ENCODE results near the gene ASTN2. TPM values are rescaled to one million over a fixed set of nuclear protein-coding genes. Genes with fewer than 3 reads are reported as not detected.

The ASTN2 gene
- total RNA-seq, 2 donors from 2014 or later, result 113 to 153 TPM

DNA sequence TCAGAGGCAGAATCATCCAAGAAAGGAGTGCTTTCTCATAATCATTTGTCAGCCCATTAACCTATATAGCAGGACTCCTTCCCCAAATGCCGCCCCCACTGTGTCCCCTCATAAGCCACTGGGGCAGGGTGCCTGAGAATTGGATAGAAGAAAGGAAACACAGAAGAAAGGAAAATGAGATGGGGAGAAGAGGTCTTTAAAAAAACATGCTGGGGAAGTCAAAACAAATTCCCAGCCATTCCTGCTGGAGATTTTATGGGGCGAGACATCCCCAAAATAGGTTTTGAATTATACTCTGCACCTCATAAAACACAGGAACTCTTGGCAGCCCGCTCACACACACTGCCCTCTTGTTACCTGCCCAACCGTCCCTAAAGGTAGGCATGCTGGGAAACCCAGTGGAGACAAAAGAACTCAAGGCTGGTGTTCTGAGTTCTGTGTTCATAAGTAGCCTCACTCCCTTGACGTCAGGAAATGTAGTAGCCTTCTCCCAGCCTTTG is 19.7 kb downstream of the ASTN2 start:
- peaks cover 4% of the 10 kb centered on the region for H3K4me1 ChIP-seq (replicated peaks)
- intact Hi-C loops (cut with DNase I), result no loop called here
- no peak overlapping the region for H3K4me3 ChIP-seq
- peak; percentile 13 for DNase-seq (ENCODE audit: low spot score)
- H3K9me3 ChIP-seq, result no peaks in the 10 kb centered on the region
- WGBS, result 22% methylated on average over 5 of the region's 5 CpGs
- H3K27me3 ChIP-seq (replicated peaks; ENCODE audit: insufficient read depth), result no peaks in the 10 kb centered on the region
- TF ChIP-seq POLR2A (IDR thresholded peaks at IDR 0.05) (no peak), POLR2AphosphoS5 (IDR thresholded peaks at IDR 0.05) (no peak)
- TF ChIP-seq, protein P1, sequence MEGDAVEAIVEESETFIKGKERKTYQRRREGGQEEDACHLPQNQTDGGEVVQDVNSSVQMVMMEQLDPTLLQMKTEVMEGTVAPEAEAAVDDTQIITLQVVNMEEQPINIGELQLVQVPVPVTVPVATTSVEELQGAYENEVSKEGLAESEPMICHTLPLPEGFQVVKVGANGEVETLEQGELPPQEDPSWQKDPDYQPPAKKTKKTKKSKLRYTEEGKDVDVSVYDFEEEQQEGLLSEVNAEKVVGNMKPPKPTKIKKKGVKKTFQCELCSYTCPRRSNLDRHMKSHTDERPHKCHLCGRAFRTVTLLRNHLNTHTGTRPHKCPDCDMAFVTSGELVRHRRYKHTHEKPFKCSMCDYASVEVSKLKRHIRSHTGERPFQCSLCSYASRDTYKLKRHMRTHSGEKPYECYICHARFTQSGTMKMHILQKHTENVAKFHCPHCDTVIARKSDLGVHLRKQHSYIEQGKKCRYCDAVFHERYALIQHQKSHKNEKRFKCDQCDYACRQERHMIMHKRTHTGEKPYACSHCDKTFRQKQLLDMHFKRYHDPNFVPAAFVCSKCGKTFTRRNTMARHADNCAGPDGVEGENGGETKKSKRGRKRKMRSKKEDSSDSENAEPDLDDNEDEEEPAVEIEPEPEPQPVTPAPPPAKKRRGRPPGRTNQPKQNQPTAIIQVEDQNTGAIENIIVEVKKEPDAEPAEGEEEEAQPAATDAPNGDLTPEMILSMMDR (IDR thresholded peaks at IDR 0.05), result no peak
- no peaks in the 10 kb centered on the region for H3K36me3 ChIP-seq
- H3K27ac ChIP-seq, result no peak overlapping the region

DNA sequence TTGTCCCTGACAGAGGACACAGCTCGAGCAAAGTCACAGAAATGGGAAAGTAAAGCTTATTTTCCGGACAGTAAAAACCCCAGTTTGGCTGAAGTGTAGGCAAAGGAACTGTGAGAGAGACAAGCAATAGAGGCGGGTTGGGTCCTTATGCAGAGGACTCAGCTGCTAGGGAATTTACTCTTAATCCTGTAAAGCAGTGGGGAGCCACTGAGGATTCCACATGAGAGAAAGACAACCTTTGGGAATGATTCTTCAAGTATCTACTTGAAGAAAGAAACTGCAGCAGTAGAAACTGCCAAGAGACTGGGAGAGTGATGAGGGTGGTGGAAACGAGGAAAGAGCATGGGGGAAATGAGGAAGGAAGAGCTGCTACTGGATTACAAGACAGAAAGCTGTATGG is 20.2 kb downstream of the ASTN2 start:
- Histone ChIP-seq H3K9me3 (no peaks in the 10 kb centered on the region), H3K4me1 (replicated peaks) (peaks cover 7% of the 10 kb centered on the region), H3K27ac (no peak overlapping the region), H3K4me3 (no peak overlapping the region), H3K27me3 (replicated peaks; ENCODE audit: insufficient read depth) (no peaks in the 10 kb centered on the region), H3K36me3 (no peaks in the 10 kb centered on the region)
- WGBS, result 78% methylated on average over 4 of the region's 4 CpGs
- TF ChIP-seq POLR2AphosphoS5 (IDR thresholded peaks at IDR 0.05), result no peak
- TF ChIP-seq, protein P1 (IDR thresholded peaks at IDR 0.05), result no peak
- no peak for TF ChIP-seq POLR2A (IDR thresholded peaks at IDR 0.05)
- DNase-seq (ENCODE audit: low spot score), result no peak
- intact Hi-C loops (cut with DNase I), result no loop called here

DNA sequence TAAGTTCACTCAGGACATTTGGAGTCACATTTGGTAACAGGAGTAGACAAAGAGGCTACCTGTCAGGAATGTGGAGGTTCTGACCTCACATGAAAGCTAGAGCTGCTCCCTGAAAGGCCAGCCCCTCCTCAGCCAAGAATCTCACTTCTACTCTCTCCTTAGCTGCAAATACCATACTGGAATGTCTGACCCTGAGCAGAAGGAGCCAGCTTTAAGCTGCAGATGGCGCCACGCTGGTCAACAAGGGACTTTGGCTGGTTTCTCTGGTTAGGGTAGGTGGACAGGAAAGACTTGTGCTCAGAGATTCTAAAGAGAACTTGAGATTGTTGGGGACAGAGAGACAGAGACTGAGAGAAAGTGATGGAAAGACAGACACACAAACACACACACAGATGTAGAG is 21.9 kb downstream of the ASTN2 start:
- H3K4me1 ChIP-seq (replicated peaks), result peaks cover 13% of the 10 kb centered on the region
- no peak for DNase-seq (ENCODE audit: low spot score)
- H3K9me3 ChIP-seq, result no peaks in the 10 kb centered on the region
- H3K27ac ChIP-seq, result no peak overlapping the region
- 96% methylated on average over 2 of the region's 2 CpGs for WGBS
- intact Hi-C loops (cut with DNase I), result no loop called here
- H3K36me3 ChIP-seq, result no peaks in the 10 kb centered on the region
- no peaks in the 10 kb centered on the region for H3K27me3 ChIP-seq (replicated peaks; ENCODE audit: insufficient read depth)
- TF ChIP-seq, protein P1 (IDR thresholded peaks at IDR 0.05), result no peak
- TF ChIP-seq POLR2A (IDR thresholded peaks at IDR 0.05), result no peak
- TF ChIP-seq POLR2AphosphoS5 (IDR thresholded peaks at IDR 0.05), result no peak
- no peak overlapping the region for H3K4me3 ChIP-seq

DNA sequence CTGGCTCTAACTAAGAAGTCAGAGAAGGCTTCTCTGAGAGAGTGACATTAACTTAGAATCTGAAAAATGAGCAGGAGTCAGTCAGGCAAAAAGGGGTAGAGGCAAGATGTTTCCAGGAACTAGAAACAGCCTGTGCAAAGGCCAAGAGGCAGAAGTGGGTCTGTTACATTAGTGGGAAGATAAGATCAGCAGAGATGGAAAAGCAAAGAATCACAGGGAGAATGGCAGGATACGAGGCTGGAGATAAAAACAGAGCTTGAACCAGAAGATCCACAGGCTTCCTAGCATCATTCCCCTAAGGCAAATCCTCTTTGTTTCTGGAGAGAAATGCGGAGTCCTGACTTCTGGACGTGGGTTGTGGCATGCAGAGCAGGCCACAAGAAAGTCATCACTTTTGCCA is 27.4 kb downstream of the ASTN2 start:
- intact Hi-C loops (cut with DNase I), result no loop called here
- no peak for DNase-seq (ENCODE audit: low spot score)
- Histone ChIP-seq H3K9me3 (no peaks in the 10 kb centered on the region), H3K27ac (no peak overlapping the region), H3K4me3 (no peak overlapping the region), H3K27me3 (replicated peaks; ENCODE audit: insufficient read depth) (no peaks in the 10 kb centered on the region), H3K4me1 (replicated peaks) (peaks cover 8% of the 10 kb centered on the region), H3K36me3 (no peaks in the 10 kb centered on the region)
- TF ChIP-seq, protein P1 (IDR thresholded peaks at IDR 0.05), result no peak
- TF ChIP-seq POLR2A (IDR thresholded peaks at IDR 0.05), result no peak
- no peak for TF ChIP-seq POLR2AphosphoS5 (IDR thresholded peaks at IDR 0.05)
- 38% methylated on average over 3 of the region's 3 CpGs for WGBS

DNA sequence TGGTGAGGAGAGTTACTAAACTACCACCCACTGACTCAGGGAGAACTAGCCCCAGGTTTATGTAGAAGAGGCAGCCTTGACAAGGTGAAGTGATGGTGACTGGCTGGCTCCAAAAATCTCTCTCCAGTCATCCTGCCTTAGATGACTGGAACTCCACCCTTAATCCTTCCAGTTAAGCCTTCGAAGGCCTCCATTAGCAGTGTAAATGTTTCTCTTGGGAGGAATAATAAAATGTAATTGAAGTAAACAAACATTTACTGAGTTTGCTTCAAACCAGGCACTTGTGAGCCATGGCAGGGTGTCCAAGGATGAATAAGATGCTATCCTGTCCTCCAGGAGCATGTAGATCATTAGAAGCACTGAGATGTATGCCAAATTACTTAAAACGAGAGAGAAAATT is 35.5 kb downstream of the ASTN2 start:
- DNase-seq (ENCODE audit: low spot score), result no peak
- H3K27ac ChIP-seq, result no peak overlapping the region
- no peaks in the 10 kb centered on the region for H3K27me3 ChIP-seq (replicated peaks; ENCODE audit: insufficient read depth)
- TF ChIP-seq POLR2AphosphoS5 (IDR thresholded peaks at IDR 0.05), result no peak
- no peak for TF ChIP-seq POLR2A (IDR thresholded peaks at IDR 0.05)
- TF ChIP-seq, protein P1 (IDR thresholded peaks at IDR 0.05), result no peak
- intact Hi-C loops (cut with DNase I), result no loop called here
- peaks cover 17% of the 10 kb centered on the region for H3K4me1 ChIP-seq (replicated peaks)
- H3K36me3 ChIP-seq, result no peaks in the 10 kb centered on the region
- WGBS, result 67% methylated on average over 2 of the region's 2 CpGs
- H3K9me3 ChIP-seq, result no peaks in the 10 kb centered on the region
- no peak overlapping the region for H3K4me3 ChIP-seq

Measured in prostate gland (tissue), 2 donors.